ENCODE measurements around the gene B4GALNT2.
A peak's percentile ranks its signal among the peaks of the same experiment; 100 is the strongest.
"Not testable (repeated sequence)": the region's sequence is repeated elsewhere in the genome, so short reads cannot be mapped to it uniquely, and the experiment has no call there.

Gene B4GALNT2

GRCh38 chr17:49183801-49184200 is 51.2 kb downstream of the B4GALNT2 start:
- DNase-seq: no peak

GRCh38 chr17:49184522-49184921 is 52.0 kb downstream of the B4GALNT2 start:
- not testable (repeated sequence) for DNase-seq

- not testable (repeated sequence) for DNase-seq
Observed at GRCh38 chr17:49185381-49185780, 52.8 kb downstream of the B4GALNT2 start.

- DNase-seq: no peak
Observed at GRCh38 chr17:49187301-49187700, 54.7 kb downstream of the B4GALNT2 start.

GRCh38 chr17:49190932-49191331 is 58.4 kb downstream of the B4GALNT2 start:
- DNase-seq: peak; percentile 62

GRCh38 chr17:49191409-49191916 is 58.9 kb downstream of the B4GALNT2 start:
- DNase-seq: no peak

GRCh38 chr17:49191917-49192741 is 59.6 kb downstream of the B4GALNT2 start:
- DNase-seq: peak; percentile 96

- DNase-seq: peak; percentile 67
Observed at GRCh38 chr17:49193513-49194296, 61.1 kb downstream of the B4GALNT2 start.

- peak; percentile 27 for DNase-seq
Observed at GRCh38 chr17:49194297-49194607, 61.7 kb downstream of the B4GALNT2 start.

GRCh38 chr17:49195751-49196150 is 63.2 kb downstream of the B4GALNT2 start:
- no peak for DNase-seq

GRCh38 chr17:49196520-49196919 is 64.0 kb downstream of the B4GALNT2 start:
- peak; percentile 27 for DNase-seq

GRCh38 chr17:49197346-49197998 is 64.9 kb downstream of the B4GALNT2 start:
- DNase-seq: peak; percentile 31

- DNase-seq: no peak
Observed at GRCh38 chr17:49198211-49198610, 65.6 kb downstream of the B4GALNT2 start.

- no peak for DNase-seq
Observed at GRCh38 chr17:49200423-49201083, 68.0 kb downstream of the B4GALNT2 start.

- DNase-seq: no peak
Observed at GRCh38 chr17:49201481-49201927, 68.9 kb downstream of the B4GALNT2 start.

- no peak for DNase-seq
Observed at GRCh38 chr17:49203796-49204195, 71.2 kb downstream of the B4GALNT2 start.

- DNase-seq: no peak
Observed at GRCh38 chr17:49204516-49204915, 71.9 kb downstream of the B4GALNT2 start.

GRCh38 chr17:49209061-49209571 is 76.5 kb downstream of the B4GALNT2 start:
- no peak for DNase-seq

- peak; percentile 85 for DNase-seq
Observed at GRCh38 chr17:49210158-49211029, 77.8 kb downstream of the B4GALNT2 start, which contains the start of the genes ABI3 and GNGT2. Gene ABI3 (plus strand): TSS chr17:49210707. CDS start chr17:49210725, 18 bp downstream. Gene GNGT2 (minus strand): TSS chr17:49210574. CDS start chr17:49207422, 3,152 bp downstream.

GRCh38 chr17:49213399-49213798 is 80.8 kb downstream of the B4GALNT2 start:
- DNase-seq: no peak

GRCh38 chr17:49213847-49214246 is 81.3 kb downstream of the B4GALNT2 start:
- no peak for DNase-seq

Measured in activated effector memory CD4-positive, alpha-beta T cell treated with anti-CD3 and anti-CD28 coated beads, Interleukin-2, amount 50 U/mL, for 16 hours (primary cell).